GM10847 (cell line): ENCODE data around the gene MCF2L.

Experiments used
- POLR2A ChIP-seq: IDR thresholded peaks from 2 replicates; pipeline ENCODE4 v1.6.1; 2011; ENCODE audit not compliant: insufficient read length; ENCODE audit errors: extremely low read depth

MCF2L gene

GRCh38 chr13:112994781-112995355 lies 25.9 kb downstream of the MCF2L start:
- no peak for TF ChIP-seq POLR2A

- TF ChIP-seq POLR2A, result no peak
Observed at GRCh38 chr13:112995395-112996191, 26.6 kb downstream of the MCF2L start.

GRCh38 chr13:112996671-112997091 lies 27.7 kb downstream of the MCF2L start:
- TF ChIP-seq POLR2A, result no peak

DNA sequence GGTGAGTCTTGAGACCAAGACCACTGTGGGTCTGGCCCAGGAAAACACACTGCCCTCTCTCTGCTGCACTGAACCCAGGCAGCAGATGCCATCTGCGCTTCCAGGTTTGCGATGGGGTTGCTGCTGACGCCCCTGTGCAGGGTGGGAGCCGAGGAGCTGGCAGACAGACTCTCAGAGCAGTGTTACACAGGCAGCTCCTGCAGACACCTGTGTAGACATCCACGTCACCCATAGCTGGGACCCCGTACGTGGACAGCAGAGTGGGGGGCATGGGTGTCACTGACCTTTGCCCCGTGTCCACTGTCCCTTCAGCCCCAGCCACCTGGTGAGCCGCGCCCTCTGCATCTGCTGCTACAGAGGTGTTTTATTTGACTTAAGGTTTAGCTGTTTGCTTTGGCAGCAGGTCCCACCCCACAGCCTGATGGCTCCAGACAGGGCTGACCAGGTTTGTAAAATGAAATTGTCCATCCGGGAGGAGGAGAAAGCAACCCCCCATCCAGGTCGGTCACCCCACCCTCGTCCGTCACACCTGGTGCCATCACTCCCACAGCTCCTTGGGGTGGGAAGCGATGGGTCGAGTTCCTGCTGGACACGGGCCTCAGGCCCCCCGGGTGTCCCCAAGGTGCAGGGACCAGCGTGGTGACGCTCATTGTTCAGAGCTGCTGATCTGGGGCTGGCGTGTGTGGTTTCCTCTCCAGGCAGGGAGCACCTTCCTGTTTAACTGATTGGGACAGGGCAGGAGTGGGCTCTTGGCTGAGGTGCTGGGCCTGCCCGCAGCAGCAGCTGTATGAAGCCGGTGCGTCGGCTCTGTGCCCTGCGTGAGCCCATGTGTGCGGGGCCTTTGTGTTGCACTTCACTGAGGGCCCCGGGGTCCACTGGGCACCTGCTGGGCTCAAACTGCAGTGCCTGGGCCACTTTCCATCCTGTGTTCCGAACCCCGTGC lies 28.4 kb downstream of the MCF2L start:
- no peak for TF ChIP-seq POLR2A

- TF ChIP-seq POLR2A, result no peak
Observed at GRCh38 chr13:112998521-112999280, 29.7 kb downstream of the MCF2L start.

GRCh38 chr13:112999414-113000177 lies 30.6 kb downstream of the MCF2L start:
- TF ChIP-seq POLR2A, result no peak

DNA sequence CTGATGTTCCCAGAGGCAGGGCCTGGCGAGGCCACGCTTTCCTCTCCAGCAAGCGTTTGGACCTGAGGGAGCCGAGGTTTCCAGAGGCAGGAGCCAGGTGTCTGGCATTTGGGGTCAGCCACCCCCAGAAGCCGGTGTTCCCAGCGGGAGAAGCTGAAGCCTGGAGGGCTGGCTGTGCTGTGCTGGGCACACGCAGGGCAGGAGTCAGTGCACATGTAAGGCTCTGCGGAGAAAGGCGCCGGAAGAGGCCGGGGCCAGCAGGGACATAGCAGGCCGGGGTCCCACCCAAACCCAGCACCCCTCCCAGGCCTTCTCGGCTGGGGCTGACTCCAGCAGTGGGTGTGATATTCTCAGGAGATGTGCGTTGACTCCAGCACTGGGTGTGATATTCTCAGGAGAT lies 31.6 kb downstream of the MCF2L start:
- no peak for TF ChIP-seq POLR2A

DNA sequence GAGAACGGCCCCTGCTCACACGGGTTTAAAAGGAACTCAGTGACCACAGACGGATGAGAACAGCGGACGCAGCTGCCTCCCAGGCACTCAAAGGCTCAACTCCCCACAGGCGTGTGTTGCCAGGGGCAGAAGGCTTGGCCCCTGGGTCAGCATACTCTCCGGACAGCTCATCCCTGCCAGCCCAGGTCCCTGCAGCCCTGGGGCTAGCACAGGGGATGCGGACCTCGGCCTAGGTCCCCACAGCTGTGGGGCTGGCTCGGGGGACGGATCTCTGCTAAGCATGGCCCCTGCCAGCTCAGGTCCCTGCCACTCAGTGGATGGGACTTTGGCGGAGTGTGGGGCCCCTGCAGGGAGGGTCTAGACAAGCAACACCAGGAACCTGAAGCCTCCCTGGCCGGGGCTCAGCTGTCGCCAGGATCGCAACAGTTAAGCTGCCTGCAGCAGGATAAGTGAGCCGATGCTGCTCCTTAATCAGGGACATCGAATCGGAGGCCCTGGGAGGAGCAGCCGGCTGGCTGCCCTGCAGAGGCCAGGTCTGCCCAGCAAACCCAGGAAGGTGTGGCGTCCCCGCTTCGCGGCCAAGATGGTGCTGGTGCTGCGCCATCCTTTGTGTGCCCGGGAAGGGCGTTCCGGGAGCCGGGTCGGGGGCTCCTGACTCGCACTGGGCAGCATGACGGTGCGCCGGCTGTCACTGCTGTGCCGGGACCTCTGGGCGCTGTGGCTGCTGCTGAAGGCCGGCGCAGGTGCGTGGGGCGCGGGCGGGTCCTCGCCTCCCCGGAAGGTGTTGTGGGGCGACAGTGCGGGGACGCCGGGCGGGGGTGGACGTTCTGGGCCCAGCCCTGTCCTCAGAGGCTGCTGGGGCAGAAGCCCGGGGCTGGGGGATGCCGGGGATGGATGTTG lies 32.5 kb downstream of the MCF2L start:
- no peak for TF ChIP-seq POLR2A

DNA sequence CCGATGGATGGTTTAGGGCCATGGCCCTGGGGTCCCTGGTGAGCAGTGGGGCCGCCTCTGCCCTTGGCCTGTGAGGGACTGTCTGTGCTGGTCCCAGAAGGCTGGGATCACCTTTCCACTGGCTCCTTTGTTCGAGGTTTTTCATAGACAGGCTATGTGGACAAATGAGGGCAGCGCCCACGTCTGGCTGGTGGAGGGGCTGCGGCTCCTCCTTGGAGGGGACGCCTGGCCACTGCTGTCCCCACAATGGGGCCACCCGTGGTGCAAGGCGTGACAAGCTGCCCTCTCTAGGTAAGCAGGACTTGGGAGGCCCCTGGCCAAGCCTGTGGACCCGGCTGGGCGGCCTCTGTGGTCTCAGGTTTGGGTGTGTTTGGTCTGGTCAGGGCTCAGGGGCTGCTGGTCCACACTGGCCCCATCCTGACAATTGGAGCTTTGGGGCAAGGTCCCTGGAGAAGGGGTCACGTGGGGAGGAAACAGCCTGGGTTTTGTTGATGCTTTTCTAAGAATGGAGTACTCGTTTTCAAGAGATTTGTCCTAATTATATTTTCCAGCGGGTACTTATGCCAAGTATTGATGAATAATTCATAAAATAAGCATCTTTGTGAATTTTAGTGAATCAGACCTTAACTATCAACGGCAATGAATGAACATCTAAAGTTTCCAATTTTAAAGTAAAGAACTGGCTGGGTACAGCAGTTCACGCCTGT lies 33.3 kb downstream of the MCF2L start:
- no peak for TF ChIP-seq POLR2A

- TF ChIP-seq POLR2A, result no peak
Observed at GRCh38 chr13:113002913-113003290, 33.9 kb downstream of the MCF2L start.

- TF ChIP-seq POLR2A, result no peak
Observed at GRCh38 chr13:113004126-113004525, 35.1 kb downstream of the MCF2L start.

DNA sequence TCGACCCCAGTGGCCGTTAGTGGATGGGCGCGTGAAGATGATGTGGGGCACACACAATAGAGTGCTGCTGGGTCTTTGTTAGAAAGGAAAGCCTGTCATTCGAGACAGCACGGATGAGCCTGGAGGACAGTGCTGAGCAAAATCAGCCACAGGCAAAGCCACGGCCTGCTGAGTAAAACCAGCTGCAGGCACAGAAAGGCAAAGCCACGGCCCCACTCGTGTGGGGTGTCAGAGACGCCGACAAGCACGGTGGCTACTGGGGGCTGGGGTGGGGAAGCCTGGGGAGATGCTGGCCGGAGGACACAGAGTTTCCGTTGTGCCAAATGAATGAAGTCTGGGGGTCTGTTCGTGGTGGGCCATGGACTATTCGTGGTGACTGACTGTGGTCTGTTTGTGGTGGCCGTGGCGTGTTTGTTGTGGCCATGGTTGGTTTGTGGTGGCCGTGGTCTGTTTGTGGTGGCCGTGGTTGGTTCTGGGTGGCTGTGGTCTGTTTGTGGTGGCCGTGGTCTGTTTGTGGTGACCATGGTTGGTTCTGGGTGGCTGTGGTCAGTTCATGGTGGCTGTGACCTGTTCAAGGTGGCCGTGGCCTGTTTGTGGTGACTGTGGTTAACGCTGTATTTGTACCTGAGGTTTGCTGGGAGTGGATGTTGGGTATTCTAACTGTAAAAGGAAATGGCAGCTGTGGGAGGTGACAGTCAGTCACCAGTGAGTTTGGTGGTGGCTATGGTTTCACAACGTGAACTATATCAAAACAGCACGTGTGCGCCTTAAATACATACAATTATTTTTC lies 36.3 kb downstream of the MCF2L start:
- no peak for TF ChIP-seq POLR2A
